Breast epithelium (tissue), 3 donors: ENCODE data around the gene CD300LB.

Experiments used
- CTCF ChIP-seq, 3 donors: fragments of 450-650 bp; IDR thresholded peaks; one replicate each; pipeline ENCODE4 v1.5.1; 2016 to 2017; ENCODE audit warnings: antibody characterized with exemption in 3 of 3, mild to moderate bottlenecking in 3 of 3, moderate library complexity in 3 of 3
- POLR2AphosphoS5 ChIP-seq, 3 donors: sonication (generic); formaldehyde crosslinking; IDR thresholded peaks; one replicate each; pipeline ENCODE4 v1.6.1; 2017; ENCODE audit warnings: antibody characterized with exemption in 3 of 3

- no peak for TF ChIP-seq POLR2AphosphoS5 (IDR thresholded peaks at IDR 0.05)
- TF ChIP-seq CTCF (IDR thresholded peaks at IDR 0.05) = peak; percentile 60 to 84 (median 83)
Measured at GRCh38 chr17:74493331-74493833, 37.9 kb downstream of the CD300LB start.
